Measurements from ENCODE around the gene OR2F2. TPM values are rescaled to one million over a fixed set of nuclear protein-coding genes. Genes with fewer than 3 reads are reported as not detected.

The OR2F2 gene
- total RNA-seq, 1 donor from 2014 or later: not detected

DNA sequence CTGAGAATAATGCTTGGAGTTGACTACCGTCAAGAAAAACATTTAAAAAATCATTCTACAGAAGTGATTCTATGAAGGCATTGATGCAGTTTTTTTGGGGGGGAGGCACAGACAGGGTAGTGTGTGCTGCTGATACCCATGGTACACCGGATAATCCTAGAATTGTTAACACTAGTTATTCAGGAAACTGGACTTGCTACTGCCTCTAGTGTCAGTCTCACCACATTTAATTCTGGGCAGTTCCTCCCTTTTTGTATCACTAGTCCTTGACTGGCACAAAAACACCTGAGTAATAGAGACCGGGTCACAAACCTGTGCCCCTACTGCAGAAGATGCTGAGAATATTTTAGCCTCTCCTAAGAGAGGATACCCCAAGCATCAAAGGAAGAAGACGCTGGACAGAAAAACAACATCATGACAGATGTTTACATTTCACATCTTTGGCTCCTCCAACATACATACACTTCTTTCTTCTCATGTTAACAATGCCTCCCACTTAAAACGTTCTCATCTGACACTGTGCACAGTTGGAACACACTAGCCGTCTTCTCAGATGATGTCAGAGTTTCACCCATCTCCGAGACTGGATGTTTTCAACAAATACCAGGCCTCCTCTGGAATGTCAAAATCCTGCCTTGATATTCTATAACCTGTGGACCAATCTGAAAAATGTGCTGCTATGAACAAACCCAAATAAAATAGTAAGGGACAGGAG lies 19.9 kb upstream of the OR2F2 start:
- no peak for DNase-seq

DNA sequence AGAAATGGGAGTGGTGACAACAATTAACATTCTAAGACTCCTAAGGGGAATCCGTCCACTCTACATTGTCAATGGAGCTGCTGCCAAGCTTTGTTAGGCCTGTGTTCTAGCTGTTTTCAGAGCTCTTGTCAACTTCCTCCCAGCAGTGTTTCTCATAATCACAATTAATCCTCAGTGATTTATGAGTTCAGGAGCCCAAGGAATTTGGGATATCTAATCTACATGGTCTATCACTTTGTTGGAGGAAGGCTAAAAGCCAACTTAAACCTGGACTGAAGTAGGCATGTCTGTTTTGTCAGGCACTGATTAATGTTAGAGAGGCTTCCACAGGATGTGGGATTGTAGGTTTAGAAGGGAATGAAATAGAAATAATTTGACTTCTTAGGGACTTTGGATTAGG lies 10.2 kb upstream of the OR2F2 start:
- DNase-seq: no peak

DNA sequence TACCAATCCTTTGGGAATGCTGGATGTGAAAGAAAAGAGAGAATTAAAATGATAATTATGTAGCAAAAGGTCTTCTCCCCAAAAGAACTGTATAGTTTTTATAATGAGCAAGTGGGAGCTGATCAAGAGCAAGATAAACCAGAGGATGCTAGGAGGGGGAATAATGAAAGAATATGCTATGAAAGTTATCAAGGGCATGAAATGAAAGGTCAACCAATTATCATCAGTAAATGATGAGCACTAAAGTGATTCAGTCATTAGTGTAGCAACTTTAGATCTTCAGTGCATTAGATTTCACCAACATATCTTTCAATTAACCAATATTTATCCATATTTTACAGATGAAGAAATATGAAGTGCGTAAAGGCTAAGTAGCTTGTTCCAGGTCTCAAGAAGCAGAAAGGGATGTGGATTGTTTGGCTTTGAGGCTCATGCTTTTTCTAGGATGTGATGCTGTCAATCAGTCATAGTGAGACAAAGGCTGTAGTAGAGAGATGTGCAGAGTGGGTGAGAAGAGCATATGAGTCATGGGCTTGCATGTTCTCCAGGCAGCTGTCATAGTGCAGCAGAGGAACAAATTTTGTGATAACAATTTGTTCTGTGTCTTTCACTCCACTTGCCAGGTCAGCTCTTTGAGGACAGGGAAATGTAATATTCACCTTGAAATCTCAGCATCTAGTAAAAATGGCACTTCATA lies 5.7 kb upstream of the OR2F2 start:
- no peak for DNase-seq

DNA sequence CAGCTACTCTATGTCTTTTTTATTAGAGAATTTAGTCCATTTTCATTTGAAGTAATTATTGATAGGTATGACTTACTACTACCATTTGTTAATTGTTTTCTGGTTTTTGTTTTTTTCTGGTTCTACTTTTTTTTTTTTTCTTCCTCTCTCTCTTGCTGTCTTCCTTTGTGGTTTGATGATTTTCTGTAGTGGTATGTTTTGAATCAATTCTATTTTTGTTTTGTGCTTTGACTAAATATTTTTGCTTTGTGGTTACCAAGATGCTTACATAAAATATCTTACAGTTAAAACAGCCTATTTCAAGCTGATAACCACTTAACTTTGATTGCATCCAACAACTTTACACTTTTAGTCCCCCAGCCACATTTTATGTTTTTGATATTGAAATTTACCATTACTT lies 3.3 kb upstream of the OR2F2 start:
- DNase-seq: no peak

DNA sequence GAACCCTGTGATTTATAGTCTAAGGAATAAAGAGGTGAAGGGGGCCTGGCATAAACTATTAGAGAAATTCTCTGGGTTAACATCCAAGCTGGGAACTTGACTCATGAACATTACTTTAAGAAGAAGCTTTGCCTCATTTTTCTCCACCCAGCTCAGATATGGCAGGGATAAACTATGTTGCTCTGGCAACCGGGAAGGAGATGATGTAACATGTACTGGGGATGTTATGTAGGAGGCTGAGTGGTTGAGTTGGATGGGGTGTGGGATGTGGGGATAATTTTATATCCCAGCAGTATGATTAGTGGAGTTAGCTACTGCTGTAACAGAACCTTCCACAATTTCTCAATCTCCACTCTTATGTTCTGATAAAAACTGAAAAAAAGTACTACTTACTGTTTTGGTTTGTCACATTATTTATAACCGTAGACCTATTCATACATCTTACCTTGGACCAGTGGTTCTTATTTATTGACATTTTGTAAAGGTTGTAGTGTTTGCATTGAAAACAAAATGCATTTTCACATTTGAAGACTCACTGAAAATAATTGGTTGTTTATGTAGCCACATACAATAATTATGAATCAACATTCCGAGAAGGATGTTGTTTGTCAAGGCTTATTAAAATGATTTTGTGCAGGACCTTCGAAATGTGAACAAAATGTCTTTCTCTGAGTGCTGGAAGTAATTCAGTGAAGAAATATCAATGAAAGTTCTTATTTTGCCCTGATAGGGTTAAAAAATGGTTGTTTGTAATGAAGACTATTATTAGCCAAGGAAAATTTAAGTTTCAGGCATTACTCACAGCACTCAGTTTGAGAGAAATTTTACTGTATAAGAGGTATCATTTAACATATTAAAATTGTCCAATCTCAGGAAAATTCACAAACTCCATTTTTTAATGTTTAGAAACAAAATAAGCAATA lies 1.3 kb downstream of the OR2F2 start:
- DNase-seq: peak; percentile 27

DNA sequence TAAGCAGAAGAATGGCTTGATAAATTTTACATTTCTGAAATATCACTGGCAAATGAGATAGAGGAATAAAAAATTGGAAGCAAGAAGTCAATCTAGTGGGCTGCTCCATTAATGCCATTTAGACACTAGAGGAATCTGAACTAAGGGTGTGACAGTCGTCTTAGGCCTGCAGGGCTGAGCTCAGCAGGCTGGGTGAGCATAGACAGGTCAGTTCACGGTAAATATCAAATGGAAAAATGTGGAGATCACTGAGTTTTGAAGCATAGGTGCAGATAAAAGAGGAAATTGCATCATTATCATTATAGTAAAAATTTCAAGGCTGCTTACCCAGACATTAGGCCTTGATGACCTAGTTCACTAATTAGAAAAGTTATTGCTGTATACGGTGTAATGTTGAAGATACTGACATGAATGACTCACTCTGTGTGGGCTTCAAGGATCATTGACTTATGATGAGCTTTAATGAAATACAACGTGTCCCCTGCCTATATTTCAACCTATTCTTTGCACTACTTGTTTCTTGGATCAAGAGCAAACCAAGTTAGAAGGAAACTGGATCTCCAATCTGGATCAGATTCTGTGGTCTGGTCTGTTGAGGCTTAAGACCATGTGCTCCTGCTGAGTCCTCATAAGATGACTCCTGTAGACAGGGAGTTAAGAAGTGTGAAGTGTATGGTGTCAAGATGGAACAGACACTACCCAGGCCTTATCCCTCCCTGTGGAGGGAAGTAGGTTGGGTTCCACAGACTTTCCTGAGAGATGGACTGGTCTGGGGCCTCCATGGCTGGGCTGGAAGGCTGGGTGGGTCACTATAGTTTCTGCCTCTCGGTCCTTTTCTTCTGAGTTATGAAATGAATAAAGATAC lies 3.6 kb downstream of the OR2F2 start:
- no peak for DNase-seq

DNA sequence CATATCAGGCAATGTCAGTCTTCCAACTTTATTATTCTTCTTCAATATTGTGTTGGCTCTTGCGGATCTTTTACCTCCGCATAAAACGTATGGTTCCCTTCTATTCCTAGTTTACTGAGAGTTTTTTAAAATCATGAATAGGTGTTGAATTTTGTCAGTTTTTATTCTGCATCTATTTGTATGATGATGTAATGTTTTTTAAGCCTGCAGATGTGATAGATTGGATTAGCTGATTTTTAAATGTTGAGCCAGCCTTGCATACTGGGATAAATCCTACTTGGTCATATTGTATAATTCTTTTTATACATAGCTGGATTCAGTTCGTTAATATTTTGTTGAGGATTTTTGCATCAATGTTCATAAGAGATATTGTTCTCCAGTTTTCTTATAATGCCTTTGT lies 10.4 kb downstream of the OR2F2 start:
- no peak for DNase-seq

DNA sequence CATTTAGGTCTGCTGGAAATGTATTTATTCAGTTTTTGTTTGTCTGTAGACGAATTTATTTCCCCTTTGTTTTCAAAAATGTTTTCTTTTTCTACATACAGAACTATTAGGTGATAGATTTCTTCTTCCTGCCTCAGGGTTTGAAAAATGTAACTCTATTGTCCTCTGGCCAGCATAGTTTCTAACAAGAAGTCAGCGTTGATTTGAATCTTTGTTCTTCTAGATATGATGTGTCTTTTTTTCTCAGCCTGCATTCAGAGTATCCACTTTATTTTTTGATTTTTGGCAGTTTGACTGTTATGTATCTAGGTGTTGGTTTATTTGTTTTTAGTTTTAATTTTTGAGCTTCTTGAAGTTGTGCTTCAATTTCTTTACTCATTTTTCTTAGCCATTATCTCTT lies 12.1 kb downstream of the OR2F2 start:
- DNase-seq: no peak

DNA sequence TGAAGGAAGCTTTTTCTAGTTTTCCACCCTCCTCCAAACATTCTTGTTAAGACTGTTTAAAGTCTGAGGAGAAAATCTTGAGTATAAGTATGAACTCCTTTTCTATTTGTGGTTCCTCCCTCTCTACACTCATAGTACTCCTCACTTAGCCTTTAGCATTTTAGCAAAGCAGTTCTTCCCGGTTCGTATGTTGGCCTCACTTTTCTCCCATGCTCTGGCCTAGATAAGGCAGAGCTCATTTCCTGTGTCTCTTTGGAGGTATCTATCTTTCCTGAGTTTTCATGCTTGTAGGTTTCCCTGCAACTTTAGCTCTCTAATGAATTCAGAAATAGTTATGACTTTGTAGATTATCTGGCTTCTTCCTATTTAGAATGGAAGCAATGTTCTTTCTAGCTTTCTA lies 13.7 kb downstream of the OR2F2 start:
- no peak for DNase-seq

DNA sequence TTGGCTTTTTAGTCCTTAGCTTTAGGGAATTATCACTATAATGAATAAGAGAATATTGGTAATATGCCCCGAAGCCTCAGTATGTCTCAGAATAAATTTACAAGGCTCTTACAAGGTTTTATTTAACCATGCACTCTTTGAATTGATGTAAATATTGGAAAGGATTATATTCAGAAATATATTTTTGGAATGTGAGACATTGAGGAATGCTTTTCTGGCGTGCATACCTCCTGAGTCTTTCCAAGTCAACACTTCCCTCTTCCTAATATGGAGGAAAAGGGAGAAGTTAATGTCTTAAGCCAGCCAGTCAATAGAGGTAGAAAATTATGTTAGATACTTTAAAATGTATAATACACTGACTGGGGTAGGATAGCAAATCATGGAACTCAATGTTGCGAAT lies 18.4 kb downstream of the OR2F2 start:
- peak; percentile 12 for DNase-seq

DNA sequence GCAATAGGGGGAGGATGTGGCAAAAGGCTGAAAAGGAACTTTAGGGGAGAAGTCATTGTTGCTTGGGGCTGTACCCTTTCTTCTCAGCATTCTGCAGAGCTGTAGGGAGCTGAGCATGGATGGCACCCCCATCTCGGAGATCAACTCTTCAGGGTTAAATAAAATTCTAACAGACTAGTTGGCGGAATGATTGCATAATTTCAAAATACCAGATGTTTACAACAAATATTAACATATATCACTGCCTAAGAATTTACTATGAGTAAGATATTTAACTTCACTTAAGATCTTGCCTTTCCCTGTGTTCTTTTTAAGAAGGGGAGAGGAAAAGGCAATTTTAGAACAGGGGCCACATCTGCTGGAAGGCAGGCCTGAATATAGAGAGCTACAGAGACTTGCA lies 19.1 kb downstream of the OR2F2 start:
- DNase-seq: no peak

DNA sequence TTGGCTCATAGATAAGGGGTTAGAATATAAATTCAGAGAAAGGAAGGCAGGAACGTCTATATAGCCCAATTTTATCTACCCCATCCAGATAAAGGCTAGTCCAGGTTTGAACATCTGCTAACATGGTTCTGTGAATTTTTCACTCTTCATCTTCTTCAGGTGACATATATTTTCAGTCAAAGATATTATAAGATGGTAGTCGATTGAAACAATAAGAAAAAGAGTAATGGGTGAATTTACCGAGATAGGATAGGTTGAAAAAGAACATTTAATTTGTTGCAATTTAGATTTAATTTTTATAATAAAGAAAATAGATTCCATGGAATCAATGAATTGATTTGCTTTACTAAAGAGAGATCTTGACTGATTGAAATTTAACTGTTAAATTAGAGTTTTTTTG lies 19.5 kb downstream of the OR2F2 start, which contains the start of gene OR2F1:
TSS of gene OR2F1 (plus strand) at position 301 of the 400 bp plus-strand sequence. CDS start 5,127 bp downstream, outside the sequence.
- no peak for DNase-seq

DNA sequence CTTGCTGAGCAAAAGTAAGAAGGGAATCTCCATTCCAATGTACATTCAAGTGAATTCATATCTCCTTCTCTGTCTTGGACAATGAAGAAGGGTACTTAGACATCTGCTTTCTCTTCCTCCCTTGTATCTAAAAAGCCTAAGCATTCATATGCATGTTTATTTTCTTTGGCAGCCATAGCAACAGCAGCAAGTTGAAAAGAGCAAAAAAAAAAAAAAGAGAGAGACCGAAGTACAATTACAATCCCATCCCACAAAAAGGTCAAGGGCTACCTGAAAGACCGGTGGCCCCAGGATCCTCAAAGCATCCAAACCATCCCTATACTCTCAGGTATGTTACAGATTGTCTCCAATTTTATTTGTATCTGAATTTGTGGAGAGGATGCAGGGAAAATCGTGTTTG lies 23.7 kb downstream of the OR2F2 start:
- DNase-seq: peak; percentile 15

DNA sequence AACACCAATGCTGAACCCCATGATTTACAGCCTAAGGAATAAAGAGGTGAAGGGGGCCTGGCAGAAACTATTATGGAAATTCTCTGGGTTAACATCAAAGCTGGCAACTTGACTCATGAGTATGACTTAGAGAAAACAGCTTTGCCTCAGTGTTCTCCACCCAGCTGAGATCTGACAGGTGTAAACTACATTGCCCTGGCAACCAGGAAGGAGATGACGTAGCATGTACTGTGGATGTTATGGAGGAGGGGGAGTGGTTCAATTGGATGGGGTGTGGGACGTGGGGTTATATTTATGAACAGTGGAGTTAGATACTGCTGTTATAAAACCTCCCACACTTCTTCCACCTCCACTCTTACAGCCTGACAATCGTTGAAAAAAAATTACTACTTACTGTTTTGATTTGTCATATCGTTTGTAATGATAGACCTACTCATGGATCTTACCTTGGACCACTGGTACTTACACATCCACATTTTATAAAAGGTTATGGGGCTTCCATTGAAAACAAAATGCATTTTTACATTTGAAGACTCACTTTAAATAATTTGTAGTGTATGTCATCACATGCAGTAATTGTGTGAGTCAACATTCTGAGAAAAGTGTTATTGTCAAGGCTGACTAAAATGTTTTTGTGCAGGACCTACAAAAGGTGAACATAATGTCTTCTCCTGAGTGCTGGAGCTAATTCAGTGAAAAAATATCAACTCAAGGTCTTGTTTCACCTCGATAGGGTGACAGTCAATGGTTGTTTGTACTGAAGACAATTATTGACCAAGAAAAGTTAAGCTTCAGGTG lies 26.0 kb downstream of the OR2F2 start:
- no peak for DNase-seq

DNA sequence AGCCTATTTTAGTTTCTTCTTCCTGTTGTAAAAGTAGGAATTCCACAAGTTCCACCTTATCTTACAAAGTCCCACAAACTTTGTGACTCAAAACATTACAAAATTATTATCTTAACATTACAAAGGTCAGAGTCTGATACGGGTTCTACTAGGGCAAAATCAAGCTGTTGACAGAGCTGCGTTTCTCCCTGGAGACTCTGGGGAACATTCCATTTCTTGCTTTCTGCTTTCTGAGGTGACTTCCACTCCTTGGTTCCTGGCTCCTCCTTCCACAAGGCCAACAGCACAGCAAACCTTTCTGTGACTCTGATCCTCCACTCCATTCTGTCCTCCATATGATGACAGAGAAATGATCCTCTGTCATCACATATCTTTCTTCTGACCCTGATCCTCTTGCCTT lies 30.2 kb downstream of the OR2F2 start:
- no peak for DNase-seq

DNA sequence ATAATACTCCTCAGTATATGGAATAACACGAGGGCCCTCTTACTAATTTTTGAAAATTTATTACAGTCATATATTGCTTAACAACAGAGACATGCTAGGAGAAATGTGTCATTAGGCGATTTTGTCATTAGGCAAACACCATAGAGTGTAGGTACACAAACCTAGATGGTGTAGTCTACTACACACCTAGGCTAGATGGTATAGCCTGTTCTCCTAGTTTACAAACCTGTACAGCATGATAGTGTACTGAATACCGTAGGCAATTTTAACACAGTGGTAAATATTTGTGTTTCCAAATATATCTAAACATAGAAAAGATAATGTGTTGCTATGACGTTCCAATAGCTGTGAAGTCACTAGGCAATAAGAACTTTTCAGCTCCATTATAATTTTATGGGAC lies 32.4 kb downstream of the OR2F2 start:
- DNase-seq: no peak

DNA sequence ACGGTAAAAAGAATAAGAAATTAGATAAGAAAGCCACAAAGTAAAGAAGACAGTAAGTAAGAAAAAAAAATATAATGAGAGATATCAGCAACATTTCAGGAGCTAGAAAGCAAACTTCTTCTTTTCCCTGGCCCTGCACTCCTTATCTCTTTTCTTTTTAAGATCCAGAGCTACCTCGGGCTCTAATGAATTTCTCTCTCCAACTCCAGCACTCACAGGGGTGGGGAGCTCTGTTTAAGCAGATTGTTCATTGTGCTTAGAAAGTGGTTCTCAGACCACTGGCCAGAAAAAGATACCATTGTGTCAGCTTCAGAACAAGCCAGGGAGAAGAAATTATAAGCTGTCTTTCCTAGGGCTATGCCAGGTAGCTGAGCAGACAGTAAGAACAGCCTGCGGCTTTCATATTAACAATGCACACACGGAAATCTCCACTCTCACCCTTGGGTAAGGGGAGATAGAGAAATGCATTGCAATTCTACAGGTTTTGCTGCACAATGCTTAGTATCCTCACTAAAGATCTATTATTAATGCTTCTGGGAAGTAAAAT lies 38.9 kb downstream of the OR2F2 start:
- no peak for DNase-seq

DNA sequence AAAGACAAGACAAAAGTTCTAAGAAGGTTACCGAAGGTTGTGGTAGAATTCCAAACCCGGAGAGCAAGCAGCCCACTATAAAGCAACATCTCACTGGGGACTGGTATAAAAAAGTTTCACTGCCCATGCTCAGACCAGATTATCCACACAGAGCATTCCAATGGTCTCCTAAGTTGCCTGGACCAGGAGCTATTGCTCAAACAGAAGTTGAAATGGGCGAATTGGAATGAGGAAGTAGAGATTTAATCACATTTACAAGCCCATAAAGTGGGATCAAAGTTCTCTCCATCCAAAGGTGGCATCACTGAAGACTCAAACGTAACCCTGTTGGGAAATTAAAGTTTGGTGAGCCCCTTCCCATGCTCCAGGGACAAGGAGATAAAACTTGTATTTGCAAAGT lies 39.4 kb downstream of the OR2F2 start:
- DNase-seq: no peak

DNA sequence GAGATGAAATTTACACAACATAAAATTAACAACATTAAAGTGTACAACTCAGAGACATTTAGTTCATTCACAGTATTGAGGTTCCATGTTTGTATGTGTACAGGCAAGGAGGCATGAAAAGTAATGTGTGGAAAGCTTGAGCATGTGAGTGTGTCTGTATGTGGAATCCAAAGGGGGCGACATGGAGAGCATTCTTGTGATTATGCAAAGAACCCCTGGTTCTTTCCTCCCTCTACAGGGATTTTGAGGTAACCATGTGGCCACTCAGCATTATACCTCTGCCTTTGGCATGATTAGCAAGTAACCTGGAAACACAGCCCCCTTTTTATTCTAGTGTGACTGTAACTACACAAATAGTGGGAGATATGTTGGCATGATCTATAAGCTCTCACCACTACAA lies 40.6 kb downstream of the OR2F2 start:
- DNase-seq: no peak

DNA sequence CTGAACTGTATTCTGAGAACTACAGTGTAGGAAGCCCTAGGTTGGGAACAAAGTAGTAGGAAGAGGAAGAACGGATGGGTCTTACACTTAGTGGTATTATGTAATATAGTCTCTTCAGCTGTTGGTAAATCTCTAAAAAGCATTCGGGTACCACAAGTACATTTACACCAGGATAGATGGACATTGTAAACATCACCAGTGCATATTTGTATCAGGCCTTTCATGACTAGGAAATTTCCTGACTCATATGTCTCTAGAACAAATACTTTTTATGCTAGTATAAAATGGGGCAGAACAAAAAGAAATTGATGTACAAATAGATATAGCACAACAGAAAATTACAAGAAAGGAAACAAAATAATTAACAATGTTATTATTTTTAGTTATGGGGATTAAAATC lies 43.6 kb downstream of the OR2F2 start:
- no peak for DNase-seq

DNA sequence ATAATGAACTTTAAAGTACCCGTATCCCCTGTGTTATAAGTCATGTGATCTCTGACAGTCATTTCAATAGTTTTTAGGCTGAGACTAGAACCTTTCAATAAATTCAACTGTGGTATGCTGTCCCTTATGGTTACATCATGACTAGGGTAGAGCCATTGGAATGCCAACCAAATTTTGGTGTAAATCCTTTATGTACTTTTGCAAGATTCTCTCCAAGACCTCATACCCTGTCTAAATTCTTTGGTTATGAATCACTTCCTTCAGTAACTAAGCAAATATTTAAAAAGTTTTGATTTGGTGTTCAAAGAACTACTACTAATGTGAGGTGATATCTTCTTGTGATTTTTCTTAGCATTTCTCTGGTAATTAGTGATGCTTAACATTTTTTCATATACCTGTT lies 44.3 kb downstream of the OR2F2 start:
- no peak for DNase-seq

Data from tongue (tissue), 2 donors.